PFSK-1 (cell line): ENCODE results near the gene NEK7.

ENCODE experiments used
- FOXP2 ChIP-seq: optimal IDR thresholded peaks from 2 replicates; pipeline ENCODE3; 2011; ENCODE audit warnings: borderline replicate concordance, control low read depth, inconsistent platforms; ENCODE audit not compliant: insufficient read depth; ENCODE audit errors: extremely low read length, extremely low read depth
- POLR2AphosphoS5 ChIP-seq: IDR thresholded peaks from 2 replicates; pipeline ENCODE4 v1.6.1; 2012; ENCODE audit warnings: low read depth, mild to moderate bottlenecking, control low read depth, low read length, moderate library complexity
- REST ChIP-seq, 2 experiments: IDR thresholded peaks; 2 replicates each; pipeline versions ENCODE4 v1.6.1 to v1.8.0; 2011 to 2012; ENCODE audit warnings: low read depth in 2 of 2, low read length in 2 of 2, control low read depth in 1 of 2, inconsistent platforms in 1 of 2, mild to moderate bottlenecking in 1 of 2, moderate library complexity in 1 of 2; ENCODE audit not compliant: insufficient read depth in 1 of 2
- TAF1 ChIP-seq: IDR thresholded peaks from 2 replicates; pipeline ENCODE4 v1.6.1; 2012; ENCODE audit warnings: low read length, control low read depth, borderline replicate concordance; ENCODE audit not compliant: insufficient read depth

- TF ChIP-seq TAF1 (no peak), POLR2AphosphoS5 (no peak), REST (IDR thresholded peaks at IDR 0.05; ENCODE audit: insufficient read depth in 1 of 2, low read depth in 2 of 2, low read length in 2 of 2) (no peak), FOXP2 (no peak)
Observed at GRCh38 chr1:198128533-198128932, 28.3 kb upstream of the NEK7 start.
